Smooth muscle cell (in vitro differentiated cells): ENCODE results near the gene BAZ2A. TPM values are rescaled to one million over a fixed set of nuclear protein-coding genes. Genes with fewer than 3 reads are reported as not detected.

Experiments used
- DNase-seq: peaks from one replicate; lab custom pipeline; 2025; ENCODE audit not compliant: unreplicated experiment; lab: John Stamatoyannopoulos, UW
- H2AFZ ChIP-seq: fragments of 200-600 bp; sonication (generic); 2 replicates; pipeline ENCODE4 v1.6.0; 2016; ENCODE audit warnings: antibody characterized with exemption, low read depth, mild to moderate bottlenecking
- H3F3A ChIP-seq: fragments of 200-600 bp; sonication (generic); 2 replicates; pipeline ENCODE4 v1.6.0; 2017; ENCODE audit warnings: antibody characterized with exemption, low read depth
- H3K27ac ChIP-seq: fragments of 200-600 bp; sonication (generic); 2 replicates; pipeline ENCODE4 v1.5.1; 2016; ENCODE audit warnings: low read depth, mild to moderate bottlenecking
- H3K27me3 ChIP-seq: fragments of 200-600 bp; sonication (generic); 2 replicates; pipeline ENCODE4 v1.6.1; 2016; ENCODE audit warnings: low read depth, mild to moderate bottlenecking
- H3K36me3 ChIP-seq: fragments of 200-600 bp; sonication (generic); 2 replicates; pipeline ENCODE4 v1.5.1; 2016; ENCODE audit warnings: low read depth
- H3K4me1 ChIP-seq: fragments of 200-600 bp; sonication (generic); 2 replicates; pipeline ENCODE4 v1.5.1; 2016; ENCODE audit warnings: low read depth
- H3K4me2 ChIP-seq: fragments of 200-600 bp; sonication (generic); 2 replicates; pipeline ENCODE4 v1.6.0; 2016; ENCODE audit warnings: mild to moderate bottlenecking
- H3K4me3 ChIP-seq: fragments of 200-600 bp; sonication (generic); 2 replicates; pipeline ENCODE4 v1.5.1; 2016; ENCODE audit warnings: mild to moderate bottlenecking
- H3K79me2 ChIP-seq: fragments of 200-600 bp; sonication (generic); 2 replicates; pipeline ENCODE4 v1.6.0; 2016; ENCODE audit warnings: low read depth, mild to moderate bottlenecking
- H3K9ac ChIP-seq: fragments of 200-600 bp; sonication (generic); 2 replicates; pipeline ENCODE4 v1.6.0; 2016; ENCODE audit warnings: low read depth
- H3K9me3 ChIP-seq: fragments of 200-600 bp; sonication (generic); replicated peaks from 2 replicates; pipeline ENCODE4 v1.5.1; 2016; ENCODE audit warnings: low read depth
- H4K20me1 ChIP-seq: fragments of 200-600 bp; sonication (generic); 2 replicates; pipeline ENCODE4 v1.6.0; 2016; ENCODE audit warnings: low read depth
- CTCF ChIP-seq: fragments of 200-600 bp; sonication (generic); IDR thresholded peaks from 2 replicates; pipeline ENCODE4 v1.5.1; 2017; ENCODE audit warnings: borderline replicate concordance, mild to moderate bottlenecking, antibody characterized with exemption; ENCODE audit not compliant: insufficient read depth, poor library complexity, severe bottlenecking
- WGBS: methylation state at CpG from one replicate; pipeline ENCODE4 v1.1.7; 2016; ENCODE audit warnings: low lambda C conversion rate; 5-methylcytosine and 5-hydroxymethylcytosine counted together
- polyA plus RNA-seq: library from polyadenylated mRNA; unstranded; fragments of >200 nt; fragmentation: Nextera tagmentation; extraction: Ambion mirVana; gene quantifications from 2 replicates; pipeline ENCODE4 v1.2.1, GENCODE V29; 2016
- total RNA-seq: library from RNA; depleted of rRNA; stranded (reverse); fragments of >200 nt; gene quantifications from 2 replicates; pipeline ENCODE4 v1.2.3, GENCODE V29; 2014

The BAZ2A gene
- total and polyA plus RNA-seq, 2 experiments from 2014 or later, result 26.2 to 34.1 TPM

- H3K4me3 ChIP-seq, result no peak overlapping the region
- H3K36me3 ChIP-seq, result peaks cover 27% of the 10 kb centered on the region
- no peaks in the 10 kb centered on the region for H3K27me3 ChIP-seq
- no peak for DNase-seq
- H3K9ac ChIP-seq, result no peak overlapping the region
- H3K9me3 ChIP-seq, result no peaks in the 10 kb centered on the region
- peaks cover 23% of the 10 kb centered on the region for H4K20me1 ChIP-seq
- peaks cover 7% of the 10 kb centered on the region for H3K79me2 ChIP-seq
- H3K4me2 ChIP-seq, result no peak overlapping the region
- no peaks in the 10 kb centered on the region for H3K4me1 ChIP-seq
- H2AFZ ChIP-seq, result no peak overlapping the region
- H3F3A ChIP-seq, result peaks cover 6% of the 10 kb centered on the region
- H3K27ac ChIP-seq, result no peak overlapping the region
- 94% methylated on average over 13 of the region's 13 CpGs for WGBS
- TF ChIP-seq CTCF, result no peak
These were observed 32.0 kb upstream of the BAZ2A start for GRCh38 chr12:56661979-56662638.

GRCh38 chr12:56661560-56661959 lies 31.4 kb upstream of the BAZ2A start:
- H3K4me3 ChIP-seq, result no peak overlapping the region
- H3K9ac ChIP-seq, result no peak overlapping the region
- H3K4me2 ChIP-seq, result no peak overlapping the region
- H3F3A ChIP-seq, result peaks cover 6% of the 10 kb centered on the region
- H3K79me2 ChIP-seq, result peaks cover 7% of the 10 kb centered on the region
- no peaks in the 10 kb centered on the region for H3K9me3 ChIP-seq
- H4K20me1 ChIP-seq, result peaks cover 17% of the 10 kb centered on the region
- WGBS, result 89% methylated on average over 7 of the region's 7 CpGs
- H3K27ac ChIP-seq, result peak overlapping the region; percentile 1
- H3K36me3 ChIP-seq, result peaks cover 25% of the 10 kb centered on the region
- H3K4me1 ChIP-seq, result no peaks in the 10 kb centered on the region
- DNase-seq, result no peak
- TF ChIP-seq CTCF, result no peak
- no peaks in the 10 kb centered on the region for H3K27me3 ChIP-seq
- no peak overlapping the region for H2AFZ ChIP-seq

GRCh38 chr12:56658921-56659320 lies 28.8 kb upstream of the BAZ2A start:
- Histone ChIP-seq H3K9me3 (no peaks in the 10 kb centered on the region), H3F3A (no peaks in the 10 kb centered on the region), H3K4me1 (no peaks in the 10 kb centered on the region), H4K20me1 (peaks cover 2% of the 10 kb centered on the region), H3K4me2 (no peak overlapping the region), H3K79me2 (no peaks in the 10 kb centered on the region), H3K4me3 (no peak overlapping the region), H2AFZ (no peak overlapping the region), H3K27ac (no peak overlapping the region), H3K27me3 (no peaks in the 10 kb centered on the region), H3K36me3 (peaks cover 5% of the 10 kb centered on the region), H3K9ac (no peak overlapping the region)
- WGBS, result 83% methylated on average over 1 of the region's 1 CpG
- no peak for TF ChIP-seq CTCF
- no peak for DNase-seq
